BE2C (cell line): ENCODE results near the gene CDHR5.

Source experiments
- DNase-seq: peaks from one replicate; pipeline ENCODE4 v3.0.0-alpha.2; 2020
- H3K27me3 ChIP-seq: fragments of 250-450 bp; sonication (Bioruptor Pico); 2 replicates; pipeline ENCODE4 v1.5.1; 2020; ENCODE audit warnings: mild to moderate bottlenecking
- H3K36me3 ChIP-seq: fragments of 250-450 bp; sonication (Bioruptor Pico); 2 replicates; pipeline ENCODE4 v1.5.1; 2020; ENCODE audit warnings: mild to moderate bottlenecking
- H3K4me1 ChIP-seq: fragments of 250-450 bp; sonication (Bioruptor Pico); 2 replicates; pipeline ENCODE4 v1.5.1; 2020
- H3K4me3 ChIP-seq: 2 replicates; pipeline ENCODE4 v1.5.1; 2011; ENCODE audit warnings: low read depth, low read length
- H3K9me3 ChIP-seq: fragments of 250-450 bp; sonication (Bioruptor Pico); 2 replicates; pipeline ENCODE4 v1.5.1; 2020
- CTCF ChIP-seq: IDR thresholded peaks from 2 replicates; pipeline ENCODE4 v1.5.1; 2012; ENCODE audit warnings: mild to moderate bottlenecking, low read depth, low read length

The CDHR5 gene

GRCh38 chr11:635945-636510, 11.3 kb upstream of the CDHR5 start:
- H3K4me3 ChIP-seq = no peak overlapping the region
- DNase-seq = no peak
- H3K9me3 ChIP-seq = no peaks in the 10 kb centered on the region
- H3K4me1 ChIP-seq = no peaks in the 10 kb centered on the region
- no peaks in the 10 kb centered on the region for H3K36me3 ChIP-seq
- H3K27me3 ChIP-seq = peaks cover 5% of the 10 kb centered on the region; the same call in 1 of the 2 replicates
- TF ChIP-seq CTCF = no peak

GRCh38 chr11:630871-631270, 6.1 kb upstream of the CDHR5 start:
- Histone ChIP-seq H3K36me3 (no peaks in the 10 kb centered on the region), H3K27me3 (no peaks in the 10 kb centered on the region), H3K4me1 (no peaks in the 10 kb centered on the region), H3K9me3 (no peaks in the 10 kb centered on the region), H3K4me3 (no peak overlapping the region)
- TF ChIP-seq CTCF = no peak
- DNase-seq = no peak

GRCh38 chr11:629237-629583, 4.5 kb upstream of the CDHR5 start:
- TF ChIP-seq CTCF = no peak
- H3K4me1 ChIP-seq = no peaks in the 10 kb centered on the region
- DNase-seq = no peak
- H3K4me3 ChIP-seq = no peak overlapping the region
- H3K9me3 ChIP-seq = no peaks in the 10 kb centered on the region
- no peaks in the 10 kb centered on the region for H3K27me3 ChIP-seq
- H3K36me3 ChIP-seq = no peaks in the 10 kb centered on the region

GRCh38 chr11:628056-628455, 3.3 kb upstream of the CDHR5 start:
- no peaks in the 10 kb centered on the region for H3K27me3 ChIP-seq
- DNase-seq = no peak
- no peak overlapping the region for H3K4me3 ChIP-seq
- no peaks in the 10 kb centered on the region for H3K4me1 ChIP-seq
- TF ChIP-seq CTCF = no peak
- H3K36me3 ChIP-seq = no peaks in the 10 kb centered on the region
- H3K9me3 ChIP-seq = no peaks in the 10 kb centered on the region

GRCh38 chr11:627308-627576, 2.5 kb upstream of the CDHR5 start:
- no peaks in the 10 kb centered on the region for H3K36me3 ChIP-seq
- H3K4me3 ChIP-seq = no peak overlapping the region
- no peaks in the 10 kb centered on the region for H3K27me3 ChIP-seq
- DNase-seq = no peak
- no peaks in the 10 kb centered on the region for H3K9me3 ChIP-seq
- no peak for TF ChIP-seq CTCF
- H3K4me1 ChIP-seq = no peaks in the 10 kb centered on the region

- Histone ChIP-seq H3K4me1 (no peaks in the 10 kb centered on the region), H3K27me3 (no peaks in the 10 kb centered on the region), H3K36me3 (no peaks in the 10 kb centered on the region), H3K4me3 (no peak within 1 kb of the TSS), H3K9me3 (no peaks in the 10 kb centered on the region)
- DNase-seq = no peak
- no peak for TF ChIP-seq CTCF
These were observed 1.9 kb upstream of the CDHR5 start, which contains the start of gene SCT for GRCh38 chr11:626475-627307. Gene SCT, minus strand, starts transcription at chr11:627181. Its CDS starts 38 bp downstream, at chr11:627143.
